ENCODE results near the gene MINDY4. TPM values are rescaled to one million over a fixed set of nuclear protein-coding genes. Genes with fewer than 3 reads are reported as not detected.

MINDY4 gene
- total and polyA plus RNA-seq, 4 experiments from 2014 or later, result 0.23 to 1.5 (median 1.1) TPM

GRCh38 chr7:30782690-30783089 is 11.5 kb downstream of the MINDY4 start:
- Histone ChIP-seq H3K27ac (ENCODE audit: low read depth, low read length) (no peak overlapping the region), H3K36me3 (ENCODE audit: insufficient read depth, low read length) (no peaks in the 10 kb centered on the region), H3K27me3 (ENCODE audit: insufficient read depth, low read length) (no peaks in the 10 kb centered on the region), H3K4me1 (ENCODE audit: insufficient read depth, low read length) (no peaks in the 10 kb centered on the region), H3K9me3 (ENCODE audit: control insufficient read depth in 1 of 2, low read length in 2 of 2) (no peaks in the 10 kb centered on the region), H3K4me3 (ENCODE audit: low read length in 2 of 2) (no peak overlapping the region)
- intact Hi-C loops (cut with micrococcal nuclease), result no loop called here
- Mint-ChIP-seq H3K4me3 (no peak overlapping the region), H3K9me3 (no peaks in the 10 kb centered on the region), H3K27me3 (no peaks in the 10 kb centered on the region), H3K4me1 (no peaks in the 10 kb centered on the region), H3K27ac (no peak overlapping the region), H3K36me3 (peaks cover 2 to 6% of the 10 kb centered on the region in 2 donors)
- no peak for DNase-seq
- ChIA-PET POLR2A (ENCODE audit: partially characterized antibody) (no interaction called here), CTCF (ENCODE audit: partially characterized antibody) (no interaction called here)

GRCh38 chr7:30785786-30786185 is 14.6 kb downstream of the MINDY4 start:
- no peaks in the 10 kb centered on the region for H3K27me3 Mint-ChIP-seq
- Histone ChIP-seq H3K4me3 (ENCODE audit: low read length in 2 of 2) (no peak overlapping the region), H3K27me3 (ENCODE audit: insufficient read depth, low read length) (no peaks in the 10 kb centered on the region), H3K36me3 (ENCODE audit: insufficient read depth, low read length) (no peaks in the 10 kb centered on the region), H3K4me1 (ENCODE audit: insufficient read depth, low read length) (no peaks in the 10 kb centered on the region), H3K9me3 (ENCODE audit: control insufficient read depth in 1 of 2, low read length in 2 of 2) (no peaks in the 10 kb centered on the region), H3K27ac (ENCODE audit: low read depth, low read length) (no peak overlapping the region)
- ChIA-PET CTCF (ENCODE audit: partially characterized antibody) (no interaction called here), POLR2A (ENCODE audit: partially characterized antibody) (no interaction called here)
- no peak overlapping the region for H3K27ac Mint-ChIP-seq
- DNase-seq, result no peak
- intact Hi-C loops (cut with micrococcal nuclease), result no loop called here
- no peak overlapping the region for H3K4me3 Mint-ChIP-seq
- no peaks in the 10 kb centered on the region for H3K9me3 Mint-ChIP-seq
- no peaks in the 10 kb centered on the region for H3K4me1 Mint-ChIP-seq
- peaks cover 2 to 6% of the 10 kb centered on the region in 2 donors for H3K36me3 Mint-ChIP-seq

GRCh38 chr7:30787486-30787885 is 16.3 kb downstream of the MINDY4 start:
- H3K4me3 ChIP-seq (ENCODE audit: low read length in 2 of 2), result no peak overlapping the region
- no peak for DNase-seq
- no peaks in the 10 kb centered on the region for H3K9me3 Mint-ChIP-seq
- no peaks in the 10 kb centered on the region for H3K4me1 Mint-ChIP-seq
- intact Hi-C loops (cut with micrococcal nuclease), result no loop called here
- H3K36me3 ChIP-seq (ENCODE audit: insufficient read depth, low read length), result no peaks in the 10 kb centered on the region
- H3K27me3 ChIP-seq (ENCODE audit: insufficient read depth, low read length), result no peaks in the 10 kb centered on the region
- peaks cover 0 to 6% of the 10 kb centered on the region in 2 donors for H3K36me3 Mint-ChIP-seq
- H3K27me3 Mint-ChIP-seq, result no peaks in the 10 kb centered on the region
- no peaks in the 10 kb centered on the region for H3K9me3 ChIP-seq (ENCODE audit: control insufficient read depth in 1 of 2, low read length in 2 of 2)
- no peak overlapping the region for H3K27ac ChIP-seq (ENCODE audit: low read depth, low read length)
- ChIA-PET POLR2A (ENCODE audit: partially characterized antibody) (no interaction called here), CTCF (ENCODE audit: partially characterized antibody) (interaction anchor here (0.6 kb wide), 1 partner anchor 31 kb away, joined by 3 read pairs; no protein-coding TSS in a partner anchor)
- H3K27ac Mint-ChIP-seq, result no peak overlapping the region
- no peaks in the 10 kb centered on the region for H3K4me1 ChIP-seq (ENCODE audit: insufficient read depth, low read length)
- H3K4me3 Mint-ChIP-seq, result peak overlapping the region in 1 of 8 donors; percentile 14

GRCh38 chr7:30788640-30789333 is 17.6 kb downstream of the MINDY4 start:
- intact Hi-C loops (cut with micrococcal nuclease), result no loop called here
- Histone ChIP-seq H3K27ac (ENCODE audit: low read depth, low read length) (no peak overlapping the region), H3K4me1 (ENCODE audit: insufficient read depth, low read length) (no peaks in the 10 kb centered on the region), H3K9me3 (ENCODE audit: control insufficient read depth in 1 of 2, low read length in 2 of 2) (no peaks in the 10 kb centered on the region), H3K27me3 (ENCODE audit: insufficient read depth, low read length) (no peaks in the 10 kb centered on the region), H3K36me3 (ENCODE audit: insufficient read depth, low read length) (no peaks in the 10 kb centered on the region), H3K4me3 (ENCODE audit: low read length in 2 of 2) (no peak overlapping the region)
- Mint-ChIP-seq H3K4me1 (no peaks in the 10 kb centered on the region), H3K4me3 (no peak overlapping the region), H3K27me3 (no peaks in the 10 kb centered on the region), H3K27ac (no peak overlapping the region), H3K9me3 (no peaks in the 10 kb centered on the region), H3K36me3 (peaks cover 0 to 6% of the 10 kb centered on the region in 2 donors)
- ChIA-PET POLR2A (ENCODE audit: partially characterized antibody) (no interaction called here), CTCF (ENCODE audit: partially characterized antibody) (no interaction called here)
- no peak for DNase-seq

GRCh38 chr7:30789334-30789711 is 18.1 kb downstream of the MINDY4 start:
- POLR2A ChIA-PET (ENCODE audit: partially characterized antibody), result no interaction called here

GRCh38 chr7:30790356-30790755 is 19.1 kb downstream of the MINDY4 start:
- Mint-ChIP-seq H3K4me1 (no peaks in the 10 kb centered on the region), H3K27me3 (no peaks in the 10 kb centered on the region), H3K27ac (no peak overlapping the region), H3K4me3 (no peak overlapping the region), H3K9me3 (no peaks in the 10 kb centered on the region), H3K36me3 (peaks cover 0 to 3% of the 10 kb centered on the region in 2 donors)
- intact Hi-C loops (cut with micrococcal nuclease), result no loop called here
- no peaks in the 10 kb centered on the region for H3K4me1 ChIP-seq (ENCODE audit: insufficient read depth, low read length)
- DNase-seq, result no peak
- H3K27ac ChIP-seq (ENCODE audit: low read depth, low read length), result no peak overlapping the region
- POLR2A ChIA-PET (ENCODE audit: partially characterized antibody), result no interaction called here
- no peak overlapping the region for H3K4me3 ChIP-seq (ENCODE audit: low read length in 2 of 2)
- no peaks in the 10 kb centered on the region for H3K36me3 ChIP-seq (ENCODE audit: insufficient read depth, low read length)
- no peaks in the 10 kb centered on the region for H3K9me3 ChIP-seq (ENCODE audit: control insufficient read depth in 1 of 2, low read length in 2 of 2)
- CTCF ChIA-PET (ENCODE audit: partially characterized antibody), result interaction anchor here (1.9 kb wide), 1 partner anchor 12 kb away, joined by 5 read pairs; no protein-coding TSS in a partner anchor
- H3K27me3 ChIP-seq (ENCODE audit: insufficient read depth, low read length), result no peaks in the 10 kb centered on the region

More at GRCh38 chr7:30789334-30789711, 18.1 kb downstream of the MINDY4 start:
- no peak for DNase-seq
- H3K27me3 ChIP-seq (ENCODE audit: insufficient read depth, low read length), result no peaks in the 10 kb centered on the region
- CTCF ChIA-PET (ENCODE audit: partially characterized antibody), result no interaction called here
- Mint-ChIP-seq H3K4me3 (no peak overlapping the region), H3K27me3 (no peaks in the 10 kb centered on the region), H3K9me3 (no peaks in the 10 kb centered on the region), H3K36me3 (peaks cover 0 to 6% of the 10 kb centered on the region in 2 donors), H3K27ac (no peak overlapping the region), H3K4me1 (no peaks in the 10 kb centered on the region)
- no peaks in the 10 kb centered on the region for H3K4me1 ChIP-seq (ENCODE audit: insufficient read depth, low read length)
- H3K4me3 ChIP-seq (ENCODE audit: low read length in 2 of 2), result no peak overlapping the region
- no peaks in the 10 kb centered on the region for H3K36me3 ChIP-seq (ENCODE audit: insufficient read depth, low read length)
- H3K27ac ChIP-seq (ENCODE audit: low read depth, low read length), result no peak overlapping the region
- no peaks in the 10 kb centered on the region for H3K9me3 ChIP-seq (ENCODE audit: control insufficient read depth in 1 of 2, low read length in 2 of 2)
- intact Hi-C loops (cut with micrococcal nuclease), result no loop called here

- POLR2A ChIA-PET (ENCODE audit: partially characterized antibody), result no interaction called here
Measured at GRCh38 chr7:30791114-30791513, 19.9 kb downstream of the MINDY4 start.

More at GRCh38 chr7:30791114-30791513, 19.9 kb downstream of the MINDY4 start:
- CTCF ChIA-PET (ENCODE audit: partially characterized antibody), result interaction anchor here (1.9 kb wide), 1 partner anchor 11 kb away, joined by 5 read pairs; no protein-coding TSS in a partner anchor
- H3K27me3 Mint-ChIP-seq, result no peaks in the 10 kb centered on the region
- H3K27me3 ChIP-seq (ENCODE audit: insufficient read depth, low read length), result no peaks in the 10 kb centered on the region
- no peak overlapping the region for H3K4me3 ChIP-seq (ENCODE audit: low read length in 2 of 2)
- H3K9me3 ChIP-seq (ENCODE audit: control insufficient read depth in 1 of 2, low read length in 2 of 2), result no peaks in the 10 kb centered on the region
- H3K27ac ChIP-seq (ENCODE audit: low read depth, low read length), result no peak overlapping the region
- DNase-seq, result no peak
- peaks cover 2% of the 10 kb centered on the region for H3K4me1 ChIP-seq (ENCODE audit: insufficient read depth, low read length)
- H3K27ac Mint-ChIP-seq, result no peak overlapping the region
- intact Hi-C loops (cut with micrococcal nuclease), result no loop called here
- no peak overlapping the region for H3K4me3 Mint-ChIP-seq
- H3K36me3 Mint-ChIP-seq, result peaks cover 0 to 3% of the 10 kb centered on the region in 2 donors
- peaks cover 0 to 3% (median under 1%) of the 10 kb centered on the region in 4 donors for H3K4me1 Mint-ChIP-seq
- no peaks in the 10 kb centered on the region for H3K9me3 Mint-ChIP-seq
- H3K36me3 ChIP-seq (ENCODE audit: insufficient read depth, low read length), result no peaks in the 10 kb centered on the region
